A549 (cell line): ENCODE measurements around the gene KRTAP1-4.

Experiments used
- CTCF ChIP-seq: fragments of >200 bp; sonication (Bioruptor Twin); formaldehyde crosslinking; IDR thresholded peaks from 3 replicates; pipeline ENCODE4 v1.5.1; 2016
- EHMT2 ChIP-seq: fragments of 200-600 bp; sonication (generic); IDR thresholded peaks from 2 replicates; pipeline ENCODE4 v1.6.1; 2016; ENCODE audit warnings: antibody characterized with exemption, low read depth, mild to moderate bottlenecking, moderate library complexity
- EP300 ChIP-seq, 2 experiments: fragments of >200 bp; sonication (Bioruptor Twin); formaldehyde crosslinking; IDR thresholded peaks; 2 replicates in 1 of 2; 3 replicates in 1 of 2; pipeline ENCODE4 v1.6.1; 2016 to 2017
- TP53 ChIP-seq: fragments of 250-450 bp; sonication (Bioruptor Pico); IDR thresholded peaks from 2 replicates; pipeline ENCODE4 v1.5.0; 2021; ENCODE audit warnings: mild to moderate bottlenecking, moderate library complexity
- TF ChIP-seq, protein P1 (sequence below): IDR thresholded peaks from 2 replicates; pipeline ENCODE4 v1.6.1; 2012

DNA sequence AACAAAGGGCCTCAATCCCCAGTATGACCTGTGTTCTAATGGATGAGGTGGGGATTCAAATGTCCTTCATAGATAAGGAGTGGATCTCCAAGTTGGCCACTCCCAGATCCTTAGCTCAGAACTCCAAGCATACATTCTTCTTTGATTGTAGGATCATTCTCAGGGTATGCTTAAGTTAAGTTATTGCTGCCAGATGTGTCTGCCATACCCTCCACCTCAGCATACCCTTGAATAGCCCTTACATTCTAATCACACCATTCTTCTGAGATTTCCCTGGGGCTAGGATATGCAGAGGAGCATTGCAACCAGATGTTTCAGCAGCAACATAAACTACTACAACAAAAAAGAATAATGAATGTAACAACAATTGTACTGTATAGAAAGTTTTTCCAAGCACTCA, 37.3 kb upstream of the KRTAP1-4 start:
- no peak for TF ChIP-seq TP53
- TF ChIP-seq EP300 (IDR thresholded peaks at IDR 0.05): no peak
- no peak for TF ChIP-seq EHMT2
- TF ChIP-seq CTCF: no peak
- TF ChIP-seq, protein P1, sequence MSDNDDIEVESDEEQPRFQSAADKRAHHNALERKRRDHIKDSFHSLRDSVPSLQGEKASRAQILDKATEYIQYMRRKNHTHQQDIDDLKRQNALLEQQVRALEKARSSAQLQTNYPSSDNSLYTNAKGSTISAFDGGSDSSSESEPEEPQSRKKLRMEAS: no peak
